HepG2 (cell line): ENCODE results near the gene TBC1D1. TPM values are rescaled to one million over a fixed set of nuclear protein-coding genes. Genes with fewer than 3 reads are reported as not detected.

Experiments used
- ATAC-seq: fragments of 200-7000 bp; cut with Tn5 transposase; 3 replicates; pipeline ENCODE4 v1.9.1; 2020; ENCODE audit warnings: mild to moderate bottlenecking, moderate library complexity
- BruUV-seq: library from RNA; stranded (reverse); fragments of 400-500 nt; replicated peaks from 2 replicates; lab custom pipeline; 2021; lab: Mats Ljungman, UMichigan
- CTCF ChIA-PET: fragments of 300-600 bp; formaldehyde crosslinking; extraction: SDS; loops from one replicate; lab custom pipeline; 2021; ENCODE audit warnings: low total read pairs, inconsistent platforms, low intra/inter-chr PET ratio; lab: Yijun Ruan, JAX
- POLR2A ChIA-PET: fragments of 350-600 bp; sonication (Branson Sonifier 250); formaldehyde crosslinking; loops from one replicate; lab custom pipeline; 2020; ENCODE audit warnings: antibody characterized with exemption, inconsistent platforms; lab: Yijun Ruan, JAX
- DNase-seq: peaks from one replicate; pipeline ENCODE4 v3.0.0-alpha.2; 2015; ENCODE audit warnings: low spot score
- FAIRE-seq: peaks from 3 replicates; lab custom pipeline; 2011; peaks lifted over from hg19 to GRCh38; lab: Jason Lieb, UNC
- H2AFZ ChIP-seq: one replicate; pipeline ENCODE4 v1.6.1; 2011; ENCODE audit warnings: low read length, inconsistent platforms
- H3K27ac ChIP-seq: fragments of 300-600 bp; 3 replicates; pipeline ENCODE4 v1.8.0; 2011; ENCODE audit warnings: mixed run types, mild to moderate bottlenecking, mixed read lengths, low read length, inconsistent platforms; ENCODE audit not compliant: insufficient read depth; ENCODE audit errors: extremely low read length
- H3K27me3 ChIP-seq, 2 experiments: fragments of 200-600 bp in 1 of 2; 2 replicates in 1 of 2; 3 replicates in 1 of 2; pipeline versions ENCODE4 v1.6.0 to v1.8.0; 2011; ENCODE audit warnings: low read length in 2 of 2, mild to moderate bottlenecking in 2 of 2, moderate library complexity in 2 of 2, inconsistent platforms in 1 of 2; ENCODE audit not compliant: insufficient read depth in 2 of 2, control insufficient read depth in 1 of 2
- H3K36me3 ChIP-seq, 2 experiments: fragments of 200-600 bp in 1 of 2; replicated peaks in 1 of 2; 2 replicates in 1 of 2; 3 replicates in 1 of 2; pipeline versions ENCODE4 v1.5.1 to v1.8.0; 2011; ENCODE audit warnings: low read length in 2 of 2, inconsistent platforms in 1 of 2; ENCODE audit not compliant: insufficient read depth in 2 of 2, control insufficient read depth in 1 of 2
- H3K4me1 ChIP-seq: 2 replicates; pipeline ENCODE4 v1.5.1; 2012; ENCODE audit warnings: low read length, inconsistent platforms; ENCODE audit not compliant: insufficient read depth
- H3K4me2 ChIP-seq: 2 replicates; pipeline ENCODE4 v1.6.0; 2011; ENCODE audit warnings: low read depth, low read length, inconsistent platforms
- H3K4me3 ChIP-seq, 3 experiments: fragments of 200-600 bp in 1 of 3; sonication (generic), shearing (Covaris generic) in 1 of 3; replicated peaks in 1 of 3; 2 replicates each; pipeline ENCODE4 v1.5.1; 2011 to 2016; ENCODE audit warnings: low read length in 3 of 3, inconsistent platforms in 2 of 3, low read depth in 2 of 3, mild to moderate bottlenecking in 2 of 3, control low read depth in 1 of 3, mixed read lengths in 1 of 3; ENCODE audit not compliant: insufficient read depth in 1 of 3
- H3K79me2 ChIP-seq: one replicate; pipeline ENCODE4 v1.6.1; 2011; ENCODE audit warnings: low read length, inconsistent platforms; ENCODE audit not compliant: insufficient read depth
- H3K9ac ChIP-seq: 2 replicates; pipeline ENCODE4 v1.6.0; 2011; ENCODE audit warnings: mild to moderate bottlenecking, low read depth, low read length, inconsistent platforms; ENCODE audit not compliant: insufficient read depth
- H3K9me3 ChIP-seq: 2 replicates; pipeline ENCODE4 v1.5.1; 2012; ENCODE audit warnings: mild to moderate bottlenecking, low read length
- H4K20me1 ChIP-seq: 2 replicates; pipeline ENCODE4 v1.6.0; 2011; ENCODE audit warnings: inconsistent platforms, mild to moderate bottlenecking, low read length, moderate library complexity; ENCODE audit not compliant: insufficient read depth
- DNMT3B ChIP-seq: conservative IDR thresholded peaks from 2 replicates; pipeline ENCODE4 v1.6.1; 2016; ENCODE audit warnings: missing biosample characterization, control low read depth
- ELF4 ChIP-seq: sonication (generic); formaldehyde crosslinking; IDR thresholded peaks from 2 replicates; pipeline ENCODE4 v1.5.0; 2020; ENCODE audit warnings: missing genetic modification reagents, mild to moderate bottlenecking, moderate library complexity, borderline replicate concordance
- HHEX ChIP-seq: IDR thresholded peaks from 2 replicates; pipeline ENCODE4 v1.6.1; 2016; ENCODE audit warnings: control low read depth
- JARID2 ChIP-seq: sonication (generic); formaldehyde crosslinking; IDR thresholded peaks from 2 replicates; pipeline ENCODE4 v1.8.1; 2023; ENCODE audit warnings: missing genetic modification reagents, inconsistent platforms; ENCODE audit not compliant: insufficient replicate concordance
- NR3C1 ChIP-seq: sonication (generic); formaldehyde crosslinking; IDR thresholded peaks from 2 replicates; pipeline ENCODE4 v1.4.0; 2020; ENCODE audit warnings: missing genetic modification reagents
- RARA ChIP-seq: IDR thresholded peaks from 2 replicates; pipeline ENCODE4 v1.6.1; 2016; ENCODE audit warnings: missing genetic modification reagents, missing compliant biosample characterization
- SSRP1 ChIP-seq: IDR thresholded peaks from 2 replicates; pipeline ENCODE4 v1.6.1; 2016; ENCODE audit warnings: control low read depth
- TP53 ChIP-seq: sonication (generic); formaldehyde crosslinking; conservative IDR thresholded peaks from 2 replicates; pipeline ENCODE4 v1.4.0; 2020; ENCODE audit warnings: missing genetic modification reagents
- ZEB1 ChIP-seq: IDR thresholded peaks from 2 replicates; pipeline ENCODE4 v1.6.1; 2012; ENCODE audit warnings: mild to moderate bottlenecking, low read depth, inconsistent platforms; ENCODE audit not compliant: insufficient replicate concordance
- ZNF160 ChIP-seq: sonication (generic); formaldehyde crosslinking; IDR thresholded peaks from 2 replicates; pipeline ENCODE4 v1.8.0; 2022; ENCODE audit warnings: mild to moderate bottlenecking, inconsistent platforms, missing genetic modification reagents
- ZNF552 ChIP-seq: sonication (generic); formaldehyde crosslinking; IDR thresholded peaks from 2 replicates; pipeline ENCODE4 v1.9.0; 2022; ENCODE audit warnings: missing genetic modification reagents, mild to moderate bottlenecking, borderline replicate concordance
- ZNF607 ChIP-seq: sonication (generic); formaldehyde crosslinking; IDR thresholded peaks from 2 replicates; pipeline ENCODE4 v1.5.1; 2020; ENCODE audit warnings: missing genetic modification reagents, mild to moderate bottlenecking, borderline replicate concordance
- ZNF713 ChIP-seq: sonication (generic); formaldehyde crosslinking; IDR thresholded peaks from 2 replicates; pipeline ENCODE4 v1.4.0; 2020; ENCODE audit warnings: mild to moderate bottlenecking, missing genetic modification reagents
- WGBS: methylation state at CpG from one replicate; pipeline ENCODE4 v1.1.6; 2017; ENCODE audit warnings: low lambda C conversion rate; 5-methylcytosine and 5-hydroxymethylcytosine counted together
- in situ Hi-C: cut with HindIII; loops from 2 replicates; pipeline ENCODE4 v1.10.0; 2017; ENCODE audit warnings: low pct_unique_long_range_greater_than_20kb; ENCODE audit not compliant: extremely low pct_ligation_motif_present
- intact Hi-C: fragments of 100-400 bp; cut with micrococcal nuclease; formaldehyde crosslinking; loops from one replicate; pipeline ENCODE4 v1.10.0; 2022; ENCODE audit not compliant: unreplicated experiment
- polyA plus RNA-seq, 8 experiments: library from polyadenylated mRNA; depleted of rRNA in 3 of 8; stranded (reverse) in 7 of 8; unstranded in 1 of 8; fragments of >200 nt; fragmentation: Illumina TruSeq in 4 of 8; extraction: Trizol in 4 of 8; gene quantifications; 2 replicates each; pipeline versions ENCODE4 v1.2.1 to v1.2.3, GENCODE V29; 2011 to 2016; ENCODE audit warnings: low read depth in 4 of 8, missing spikeins in 1 of 8, mixed read lengths in 1 of 8; ENCODE audit not compliant: insufficient read depth in 1 of 8
- total RNA-seq, 5 experiments: library from RNA; depleted of rRNA; stranded (reverse); fragments of >200 nt; fragmentation: Illumina TruSeq; extraction: Trizol; gene quantifications; 2 replicates each; pipeline ENCODE4 v1.2.3, GENCODE V29; 2016; ENCODE audit warnings: low read depth in 1 of 5
- TF ChIP-seq, protein P1 (sequence below): IDR thresholded peaks from 2 replicates; pipeline ENCODE4 v1.6.1; 2016
- TF ChIP-seq, protein P2 (sequence below): sonication (generic); formaldehyde crosslinking; IDR thresholded peaks from 2 replicates; pipeline ENCODE4 v1.4.0; 2020; ENCODE audit warnings: missing genetic modification reagents
- TF ChIP-seq, protein P3 (sequence below): IDR thresholded peaks from 2 replicates; pipeline ENCODE4 v1.6.1; 2012; ENCODE audit warnings: inconsistent platforms

The TBC1D1 gene
- total and polyA plus RNA-seq, 2 of the 13 experiments (the other 11 are each of a cell fraction or from before 2014, with no cell fraction given): 37.3 to 62.8 TPM

GRCh38 chr4:38058151-38058550, 167.3 kb downstream of the TBC1D1 start:
- FAIRE-seq: no peak
- Histone ChIP-seq H3K36me3 (peaks cover 1 to 13% of the 10 kb centered on the region in 2 experiments; a peak in 3 of 5 replicates), H3K4me3 (no peak overlapping the region), H3K9ac (no peak overlapping the region), H3K79me2 (no peaks in the 10 kb centered on the region), H4K20me1 (no peaks in the 10 kb centered on the region), H3K4me1 (peaks cover 40% of the 10 kb centered on the region), H2AFZ (no peak overlapping the region), H3K4me2 (no peak overlapping the region)
- POLR2A ChIA-PET: no interaction called here
- TF ChIP-seq DNMT3B (CRISPR knock-in tag) (no peak), ZNF160 (CRISPR knock-in tag) (no peak), HHEX (no peak), ZNF713 (no peak), RARA (CRISPR knock-in tag) (no peak), ELF4 (CRISPR knock-in tag) (no peak), ZEB1 (no peak), ZNF607 (CRISPR knock-in tag) (no peak), TP53 (CRISPR knock-in tag) (no peak), JARID2 (CRISPR knock-in tag) (no peak), ZNF552 (no peak), SSRP1 (no peak), NR3C1 (CRISPR knock-in tag) (no peak)
- TF ChIP-seq, protein P1, sequence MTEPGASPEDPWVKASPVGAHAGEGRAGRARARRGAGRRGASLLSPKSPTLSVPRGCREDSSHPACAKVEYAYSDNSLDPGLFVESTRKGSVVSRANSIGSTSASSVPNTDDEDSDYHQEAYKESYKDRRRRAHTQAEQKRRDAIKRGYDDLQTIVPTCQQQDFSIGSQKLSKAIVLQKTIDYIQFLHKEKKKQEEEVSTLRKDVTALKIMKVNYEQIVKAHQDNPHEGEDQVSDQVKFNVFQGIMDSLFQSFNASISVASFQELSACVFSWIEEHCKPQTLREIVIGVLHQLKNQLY (CRISPR knock-in tag): no peak
- TF ChIP-seq, protein P2, sequence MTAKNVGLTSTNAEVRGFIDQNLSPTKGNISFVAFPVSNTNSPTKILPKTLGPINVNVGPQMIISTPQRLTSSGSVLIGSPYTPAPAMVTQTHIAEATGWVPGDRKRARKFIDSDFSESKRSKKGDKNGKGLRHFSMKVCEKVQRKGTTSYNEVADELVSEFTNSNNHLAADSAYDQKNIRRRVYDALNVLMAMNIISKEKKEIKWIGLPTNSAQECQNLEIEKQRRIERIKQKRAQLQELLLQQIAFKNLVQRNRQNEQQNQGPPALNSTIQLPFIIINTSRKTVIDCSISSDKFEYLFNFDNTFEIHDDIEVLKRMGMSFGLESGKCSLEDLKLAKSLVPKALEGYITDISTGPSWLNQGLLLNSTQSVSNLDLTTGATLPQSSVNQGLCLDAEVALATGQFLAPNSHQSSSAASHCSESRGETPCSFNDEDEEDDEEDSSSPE: no peak
- TF ChIP-seq, protein P3, sequence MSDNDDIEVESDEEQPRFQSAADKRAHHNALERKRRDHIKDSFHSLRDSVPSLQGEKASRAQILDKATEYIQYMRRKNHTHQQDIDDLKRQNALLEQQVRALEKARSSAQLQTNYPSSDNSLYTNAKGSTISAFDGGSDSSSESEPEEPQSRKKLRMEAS: no peak
- TF ChIP-seq, all 625 proteins: peak for 0
- BruUV-seq: no TSS peak
- CTCF ChIA-PET: no interaction called here
- Histone ChIP-seq H3K27ac (no peak overlapping the region), H3K27me3 (no peaks in the 10 kb centered on the region), H3K9me3 (no peaks in the 10 kb centered on the region)
- ATAC-seq (no peak), DNase-seq (no peak)
- intact Hi-C loops (no loop called here), in situ Hi-C loops (loop anchor here (25.0 kb wide), 1 partner anchor 254 kb away; no protein-coding TSS in a partner anchor)
- 98% methylated on average over 4 of the region's 4 CpGs for WGBS
